Heart right ventricle (tissue), 16 donors: ENCODE measurements around the gene DNAH17. TPM values are rescaled to one million over a fixed set of nuclear protein-coding genes. Genes with fewer than 3 reads are reported as not detected.

ENCODE experiments used
- ATAC-seq, 8 donors: fragments of 200-7000 bp; cut with Tn5 transposase; one replicate each; pipeline ENCODE4 v1.9.1; 2020; ENCODE audit warnings: mild to moderate bottlenecking in 8 of 8, moderate library complexity in 8 of 8, moderate number of reproducible peaks in 1 of 8
- DNase-seq, 2 donors: peaks; one replicate each; pipeline ENCODE4 v3.0.0-alpha.2; 2020
- H3K27ac ChIP-seq, 10 donors: fragments of 200-600 bp; sonication (generic) in 2 of 10; one replicate each; pipeline versions ENCODE4 v1.5.0 to v1.8.0; 2020 to 2022; ENCODE audit warnings: mild to moderate bottlenecking in 3 of 10
- H3K27me3 ChIP-seq, 7 donors: fragments of 200-600 bp; one replicate each; pipeline ENCODE4 v1.8.0; 2021 to 2022; ENCODE audit warnings: mild to moderate bottlenecking in 2 of 7
- H3K36me3 ChIP-seq, 9 donors: fragments of 200-600 bp; sonication (generic) in 1 of 9; one replicate each; pipeline versions ENCODE4 v1.5.0 to v1.8.0; 2020 to 2022; ENCODE audit warnings: mild to moderate bottlenecking in 2 of 9
- H3K4me1 ChIP-seq, 9 donors: fragments of 200-600 bp; sonication (generic) in 1 of 9; one replicate each; pipeline versions ENCODE4 v1.5.0 to v1.8.0; 2020 to 2022; ENCODE audit warnings: mild to moderate bottlenecking in 4 of 9
- H3K4me3 ChIP-seq, 10 donors: fragments of 200-600 bp; sonication (generic) in 2 of 10; one replicate each; pipeline versions ENCODE4 v1.5.0 to v1.8.0; 2020 to 2022; ENCODE audit warnings: mild to moderate bottlenecking in 7 of 10, moderate library complexity in 2 of 10
- H3K9me3 ChIP-seq, 11 donors: fragments of 200-600 bp in 10 of 11; sonication (generic) in 2 of 11; one replicate each; pipeline versions ENCODE4 v1.5.0 to v1.8.0; 2013 to 2022; ENCODE audit warnings: mild to moderate bottlenecking in 2 of 11, control low read depth in 1 of 11, moderate library complexity in 1 of 11
- WGBS, 2 donors: extraction: QIAGEN DNeasy Blood & Tissue Kit; methylation state at CpG; one replicate each; pipeline ENCODE4 v1.1.7; 2013; ENCODE audit warnings: inconsistent platforms in 1 of 2; 5-methylcytosine and 5-hydroxymethylcytosine counted together
- intact Hi-C, 10 donors: fragments of 100-400 bp; cut with DNase I; formaldehyde crosslinking; loops; one replicate each; pipeline versions ENCODE4 v1.11.1 to v1.14.2; 2022
- polyA plus RNA-seq, 2 donors: library from polyadenylated mRNA; stranded (reverse); fragments of 200-250 nt; gene quantifications; one replicate each; pipeline ENCODE4 v1.2.3, GENCODE V29; 2013
- total RNA-seq, 10 donors: library from RNA; stranded (reverse); fragmentation: NEBNext Ultra II Directional in 3 of 10; extraction: Animal tissue kit (Norgen Biotek cat#: 25700) in 3 of 10; gene quantifications; one replicate each; pipeline versions ENCODE4 v1.2.1 to v1.2.4, GENCODE V29; 2021 to 2023
- TF ChIP-seq, protein P1 (sequence below), 9 donors: fragments of 200-600 bp; sonication (generic) in 2 of 9; IDR thresholded peaks; one replicate each; pipeline versions ENCODE4 v1.5.0 to v1.8.0; 2021 to 2022; ENCODE audit warnings: antibody characterized with exemption in 9 of 9, mild to moderate bottlenecking in 5 of 9, moderate library complexity in 1 of 9
- donor health status: Arrhythmogenic right ventricular cardiomyopathy.
- donor health status: ischemic (EF 13 %, LVEDD 7.1; RV severe dilation, severe dysfunction).
- donor health status: healthy with polysubstance abuse.
- donor health status: DM: no; HTN: yes; CAD: no.
- donor health status: DM: no; HTN: no; CAD: no.
- donor health status: ischemic (EF 25% LVEDD 6.9; RV normal size, moderate dysfunction).
- donor health status: ischemic (EF 25% LVEDD 5.7; RV mildly dilated, moderate dysfunction).
- donor health status: healthy.
- donor health status: DM: yes; HTN: yes; CAD: no.
- donor health status: Ischemic cardiomyopathy.
- donor health status: ischemic (EF 35%, LVEDD 5.7; RV mildly dilated, moderate dysfunction).
- donor health status: nonischemic (EF 11% LVEDD 7.7; RV severe dilation, severe dysfunction).
- donor health status: DM: yes; HTN: yes; CAD: no.
- donor health status: PGD.
- donor health status: ischemic (EF 29% LVEDD 5.4; RV normal size, mild dysfunction).
- donor health status: nonischemic (EF 23%, LVEDD 6.1; RV moderate dilation, normal function).

DNAH17 gene
- total and polyA plus RNA-seq, 12 donors, result 0.05 to 0.30 (median 0.09) TPM; not detected in 4

DNA sequence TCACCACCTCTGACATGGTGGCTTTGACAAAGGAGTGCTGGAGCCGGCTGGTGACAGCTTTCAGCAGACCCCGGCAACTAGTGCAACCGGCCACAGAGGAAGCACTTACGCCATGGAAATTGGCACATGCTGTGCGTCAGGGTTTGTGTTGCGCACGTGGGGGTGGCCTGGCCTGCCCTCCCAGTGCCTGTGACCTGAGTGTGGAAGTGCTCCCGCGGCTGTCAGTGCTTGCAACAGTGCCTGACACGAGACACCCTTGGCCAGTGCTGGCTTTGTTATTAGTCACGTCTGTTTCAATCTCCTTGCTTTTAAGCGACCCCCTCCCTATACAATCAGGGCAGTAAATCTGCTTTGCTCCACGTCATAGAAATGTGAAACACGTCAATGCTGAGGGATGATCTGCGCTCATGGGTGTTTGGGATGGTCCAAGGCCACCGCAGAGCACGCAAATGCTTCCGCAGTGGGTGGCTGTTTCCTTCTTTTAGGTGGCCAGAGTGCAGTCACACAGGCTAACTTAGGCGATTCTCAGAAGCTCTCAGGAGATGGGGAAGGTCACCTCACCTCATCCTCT is 134.5 kb downstream of the DNAH17 start:
- H3K36me3 ChIP-seq, result no peaks in the 10 kb centered on the region
- ATAC-seq (peak; percentile 69 to 88 (median 80)), DNase-seq (peak; percentile 55 to 66)
- peak overlapping the region in 1 of 10 donors; percentile 81 for H3K27ac ChIP-seq
- H3K9me3 ChIP-seq, result no peaks in the 10 kb centered on the region
- H3K27me3 ChIP-seq, result peaks cover 0 to 7% (median 0%) of the 10 kb centered on the region in 7 donors
- WGBS, 2 donors, result 52 to 60% methylated on average over 19 of the region's 19 CpGs
- TF ChIP-seq, protein P1, sequence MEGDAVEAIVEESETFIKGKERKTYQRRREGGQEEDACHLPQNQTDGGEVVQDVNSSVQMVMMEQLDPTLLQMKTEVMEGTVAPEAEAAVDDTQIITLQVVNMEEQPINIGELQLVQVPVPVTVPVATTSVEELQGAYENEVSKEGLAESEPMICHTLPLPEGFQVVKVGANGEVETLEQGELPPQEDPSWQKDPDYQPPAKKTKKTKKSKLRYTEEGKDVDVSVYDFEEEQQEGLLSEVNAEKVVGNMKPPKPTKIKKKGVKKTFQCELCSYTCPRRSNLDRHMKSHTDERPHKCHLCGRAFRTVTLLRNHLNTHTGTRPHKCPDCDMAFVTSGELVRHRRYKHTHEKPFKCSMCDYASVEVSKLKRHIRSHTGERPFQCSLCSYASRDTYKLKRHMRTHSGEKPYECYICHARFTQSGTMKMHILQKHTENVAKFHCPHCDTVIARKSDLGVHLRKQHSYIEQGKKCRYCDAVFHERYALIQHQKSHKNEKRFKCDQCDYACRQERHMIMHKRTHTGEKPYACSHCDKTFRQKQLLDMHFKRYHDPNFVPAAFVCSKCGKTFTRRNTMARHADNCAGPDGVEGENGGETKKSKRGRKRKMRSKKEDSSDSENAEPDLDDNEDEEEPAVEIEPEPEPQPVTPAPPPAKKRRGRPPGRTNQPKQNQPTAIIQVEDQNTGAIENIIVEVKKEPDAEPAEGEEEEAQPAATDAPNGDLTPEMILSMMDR (IDR thresholded peaks at IDR 0.05), result no peak
- peaks cover 0 to 25% (median 7%) of the 10 kb centered on the region in 9 donors for H3K4me1 ChIP-seq
- no peak overlapping the region for H3K4me3 ChIP-seq
- intact Hi-C loops, result no loop called here

- TF ChIP-seq, protein P1 (IDR thresholded peaks at IDR 0.05), result no peak
- WGBS, 2 donors, result 67 to 70% methylated on average over 12 of the region's 12 CpGs
- intact Hi-C loops, result no loop called here
- H3K9me3 ChIP-seq, result no peaks in the 10 kb centered on the region
- peaks cover 0 to 19% (median 0%) of the 10 kb centered on the region in 7 donors for H3K27me3 ChIP-seq
- H3K27ac ChIP-seq, result peak overlapping the region in 1 of 10 donors; percentile 81
- DNase-seq (no peak), ATAC-seq (no peak)
- H3K4me1 ChIP-seq, result peaks cover 0 to 25% (median 7%) of the 10 kb centered on the region in 9 donors
- H3K4me3 ChIP-seq, result no peak overlapping the region
- no peaks in the 10 kb centered on the region for H3K36me3 ChIP-seq
These were observed 135.8 kb downstream of the DNAH17 start for GRCh38 chr17:78441271-78441971.

DNA sequence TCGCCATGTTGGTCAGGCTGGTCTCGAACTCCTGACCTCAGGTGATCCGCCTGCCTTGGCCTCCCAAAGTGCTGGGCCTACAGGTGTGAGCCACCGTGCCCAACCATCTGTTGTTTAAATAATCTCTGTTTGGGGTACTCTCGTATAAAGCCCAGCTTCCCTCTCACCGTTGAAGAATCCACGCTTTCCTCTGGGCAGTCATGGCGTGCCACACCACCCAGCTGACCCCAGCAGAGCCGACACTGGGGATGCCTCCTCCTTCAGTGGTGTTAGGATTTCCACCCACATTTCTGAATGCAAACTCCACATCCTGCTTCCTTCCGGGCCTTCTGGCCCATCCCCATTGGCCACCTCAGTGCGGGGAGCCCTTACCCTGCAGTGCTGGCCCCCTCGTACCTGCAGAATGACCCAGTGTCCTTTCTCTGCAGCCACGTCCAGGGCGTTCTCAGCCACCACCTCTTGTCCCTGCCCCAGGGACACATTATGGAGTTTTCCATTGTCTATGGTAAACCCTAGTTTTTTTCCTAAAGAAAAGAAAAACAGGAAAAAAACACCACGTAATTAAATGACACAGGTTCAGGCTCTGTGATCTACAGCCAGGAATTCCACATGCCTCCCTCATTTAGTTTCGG is 138.4 kb downstream of the DNAH17 start:
- 73 to 76% methylated on average over 16 of the region's 16 CpGs for WGBS, 2 donors
- H3K4me3 ChIP-seq, result no peak overlapping the region

DNA sequence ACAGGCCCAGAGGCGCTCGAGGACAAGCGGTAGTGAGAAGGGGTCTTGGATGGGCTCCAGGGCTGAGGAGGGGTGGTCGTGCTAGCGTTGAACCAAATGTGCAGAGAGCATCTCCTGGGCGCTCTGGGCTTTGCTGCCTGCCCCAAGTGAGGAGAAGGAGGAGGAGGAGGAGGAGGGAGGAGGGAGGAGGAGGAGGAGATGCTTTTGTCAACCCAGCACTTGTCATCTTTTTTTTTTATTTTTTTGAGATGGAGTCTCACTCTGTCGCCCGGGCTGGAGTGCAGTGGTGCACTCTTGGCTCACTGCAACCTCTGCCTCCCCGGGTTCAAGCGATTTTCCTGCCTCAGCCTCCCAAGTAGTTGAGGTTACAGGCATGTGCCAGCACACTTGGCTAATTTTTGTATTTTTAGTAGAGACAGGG is 138.9 kb downstream of the DNAH17 start:
- WGBS, 2 donors, result 74 to 88% methylated on average over 8 to 10 of the region's 10 CpGs
- peaks cover 0 to 19% (median 7%) of the 10 kb centered on the region in 9 donors for H3K4me1 ChIP-seq

More for the DNA sequence above, 138.4 kb downstream of the DNAH17 start:
- TF ChIP-seq, protein P1 (IDR thresholded peaks at IDR 0.05), result no peak
- H3K9me3 ChIP-seq, result no peaks in the 10 kb centered on the region
- peaks cover 0 to 24% (median 7%) of the 10 kb centered on the region in 9 donors for H3K4me1 ChIP-seq
- H3K27ac ChIP-seq, result no peak overlapping the region
- intact Hi-C loops, result no loop called here
- ATAC-seq (no peak), DNase-seq (no peak)
- no peaks in the 10 kb centered on the region for H3K36me3 ChIP-seq
- H3K27me3 ChIP-seq, result peaks cover 0 to 18% (median 0%) of the 10 kb centered on the region in 7 donors

More for the DNA sequence above, 138.9 kb downstream of the DNAH17 start:
- Histone ChIP-seq H3K9me3 (no peaks in the 10 kb centered on the region), H3K36me3 (no peaks in the 10 kb centered on the region), H3K27ac (no peak overlapping the region), H3K4me3 (no peak overlapping the region), H3K27me3 (peaks cover 0 to 18% (median 0%) of the 10 kb centered on the region in 7 donors)
- intact Hi-C loops, result no loop called here
- ATAC-seq, result no peak
- DNase-seq, result no peak
- TF ChIP-seq, protein P1 (IDR thresholded peaks at IDR 0.05), result no peak
